GM12891 (cell line): ENCODE measurements around the gene RAB3A.

Experiments
- PAX5 ChIP-seq: IDR thresholded peaks from 2 replicates; pipeline ENCODE4 v1.6.1; 2011; ENCODE audit warnings: low read length, moderate library complexity, mild to moderate bottlenecking; ENCODE audit not compliant: insufficient read depth, severe bottlenecking
- POLR2A ChIP-seq: IDR thresholded peaks from 2 replicates; pipeline ENCODE4 v1.6.1; 2011; ENCODE audit warnings: low read depth, low read length, control low read depth
- POLR2AphosphoS5 ChIP-seq: IDR thresholded peaks from 2 replicates; pipeline ENCODE4 v1.6.1; 2011; ENCODE audit warnings: low read depth, low read length, control low read depth
- POU2F2 ChIP-seq: IDR thresholded peaks from 2 replicates; pipeline ENCODE4 v1.6.1; 2011; ENCODE audit warnings: low read depth, mild to moderate bottlenecking, control low read depth, low read length, moderate library complexity
- SPI1 ChIP-seq: IDR thresholded peaks from 2 replicates; pipeline ENCODE4 v1.6.1; 2011; ENCODE audit warnings: low read depth, low read length, control low read depth
- TAF1 ChIP-seq: IDR thresholded peaks from 2 replicates; pipeline ENCODE4 v1.6.1; 2011; ENCODE audit warnings: low read depth, low read length, control low read depth

DNA sequence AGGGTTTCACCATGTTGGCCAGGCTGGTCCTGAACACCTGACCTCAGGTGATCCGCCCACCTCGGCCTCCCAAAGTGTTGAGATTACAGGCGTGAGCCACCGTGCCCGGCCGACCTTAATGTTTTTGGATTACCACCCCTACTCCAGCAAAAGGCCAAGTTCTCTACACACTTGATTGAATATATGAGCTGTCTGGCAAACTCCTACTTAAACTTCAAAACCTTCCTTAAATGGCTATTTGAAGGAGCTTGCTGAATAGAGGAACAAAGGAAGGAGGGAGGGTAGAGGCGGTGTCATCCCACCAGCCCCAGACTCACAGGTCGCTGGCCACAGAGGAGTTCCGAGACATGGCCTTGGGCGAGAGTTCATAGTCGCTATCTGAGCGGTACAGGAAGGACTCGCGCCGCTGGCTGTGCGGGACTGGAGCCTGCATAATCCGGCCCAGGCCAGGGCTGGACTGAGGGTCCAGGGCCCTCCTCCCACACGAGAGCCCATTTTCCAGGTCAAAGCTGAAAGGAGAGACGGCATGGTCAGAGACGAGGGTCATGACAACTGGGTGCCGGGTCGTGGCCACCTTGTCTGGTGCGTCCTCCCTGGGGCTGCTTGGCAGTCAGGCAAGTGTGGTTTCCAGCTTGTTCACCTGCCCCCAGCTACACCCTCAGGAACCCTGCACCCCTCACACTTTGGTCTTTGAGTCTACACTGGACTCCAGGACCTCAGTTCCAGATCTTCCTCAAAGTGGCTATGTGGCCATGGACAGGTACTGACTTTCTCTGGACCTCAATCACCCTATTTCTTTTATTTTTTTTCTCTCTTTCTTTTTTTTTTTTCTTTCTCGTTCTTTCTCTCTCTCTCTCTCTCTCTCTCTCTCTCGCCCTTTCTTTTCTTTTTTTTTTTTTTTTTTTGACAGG, 18.2 kb upstream of the RAB3A start:
- TF ChIP-seq POLR2A (no peak), POLR2AphosphoS5 (no peak), TAF1 (no peak), SPI1 (no peak), POU2F2 (no peak), PAX5 (no peak)
